ENCODE data around the gene ISL2.

DNA sequence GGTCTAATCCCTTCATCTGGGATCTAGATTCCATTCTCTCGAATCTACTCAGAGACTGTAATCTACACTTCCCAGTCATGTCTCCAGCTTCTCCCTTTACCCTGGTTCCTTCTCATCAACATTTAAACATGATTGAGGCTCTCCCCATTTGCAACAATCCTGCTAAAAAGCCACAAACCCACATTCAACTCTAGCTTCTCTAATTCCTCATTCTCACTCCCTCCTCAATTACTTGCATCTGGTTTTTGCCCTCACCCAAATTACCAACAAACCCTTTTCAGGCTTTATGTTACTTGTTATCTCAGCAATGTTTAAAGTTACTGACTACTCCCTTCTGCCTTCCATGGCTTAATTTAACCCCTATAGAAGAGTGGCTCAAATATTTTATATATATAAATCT is 36.8 kb upstream of the ISL2 start:
- TF ChIP-seq, protein P1, sequence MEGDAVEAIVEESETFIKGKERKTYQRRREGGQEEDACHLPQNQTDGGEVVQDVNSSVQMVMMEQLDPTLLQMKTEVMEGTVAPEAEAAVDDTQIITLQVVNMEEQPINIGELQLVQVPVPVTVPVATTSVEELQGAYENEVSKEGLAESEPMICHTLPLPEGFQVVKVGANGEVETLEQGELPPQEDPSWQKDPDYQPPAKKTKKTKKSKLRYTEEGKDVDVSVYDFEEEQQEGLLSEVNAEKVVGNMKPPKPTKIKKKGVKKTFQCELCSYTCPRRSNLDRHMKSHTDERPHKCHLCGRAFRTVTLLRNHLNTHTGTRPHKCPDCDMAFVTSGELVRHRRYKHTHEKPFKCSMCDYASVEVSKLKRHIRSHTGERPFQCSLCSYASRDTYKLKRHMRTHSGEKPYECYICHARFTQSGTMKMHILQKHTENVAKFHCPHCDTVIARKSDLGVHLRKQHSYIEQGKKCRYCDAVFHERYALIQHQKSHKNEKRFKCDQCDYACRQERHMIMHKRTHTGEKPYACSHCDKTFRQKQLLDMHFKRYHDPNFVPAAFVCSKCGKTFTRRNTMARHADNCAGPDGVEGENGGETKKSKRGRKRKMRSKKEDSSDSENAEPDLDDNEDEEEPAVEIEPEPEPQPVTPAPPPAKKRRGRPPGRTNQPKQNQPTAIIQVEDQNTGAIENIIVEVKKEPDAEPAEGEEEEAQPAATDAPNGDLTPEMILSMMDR (IDR thresholded peaks at IDR 0.05) = no peak
- no peak for TF ChIP-seq POLR2AphosphoS5 (IDR thresholded peaks at IDR 0.05)

All from prostate gland (tissue), 2 donors.